IPS-15b (cell line): ENCODE results near the gene ZMIZ2.
"Not testable (repeated sequence)": the region's sequence is repeated elsewhere in the genome, so short reads cannot be mapped to it uniquely, and the experiment has no call there.

Source experiments
- H3K27me3 ChIP-seq: one replicate; pipeline ENCODE4 v1.6.1; 2013; ENCODE audit warnings: low read length; ENCODE audit not compliant: control insufficient read depth, insufficient read depth
- H3K36me3 ChIP-seq: one replicate; pipeline ENCODE4 v1.6.1; 2013; ENCODE audit warnings: low read length; ENCODE audit not compliant: control insufficient read depth, insufficient read depth
- H3K4me1 ChIP-seq: one replicate; pipeline ENCODE4 v1.6.1; 2013; ENCODE audit warnings: mild to moderate bottlenecking, low read length; ENCODE audit not compliant: control insufficient read depth, insufficient read depth
- H3K4me3 ChIP-seq: one replicate; pipeline ENCODE4 v1.5.1; 2013; ENCODE audit warnings: low read depth, low read length
- H3K9ac ChIP-seq: one replicate; pipeline ENCODE4 v1.6.1; 2013; ENCODE audit warnings: low read depth, mild to moderate bottlenecking, low read length
- H3K9me3 ChIP-seq: one replicate; pipeline ENCODE4 v1.6.1; 2013; ENCODE audit warnings: mild to moderate bottlenecking, low read length; ENCODE audit not compliant: control insufficient read depth, insufficient read depth

The ZMIZ2 gene

GRCh38 chr7:44711528-44711927 lies 37.1 kb upstream of the ZMIZ2 start:
- H3K9me3 ChIP-seq = no peaks in the 10 kb centered on the region
- H3K36me3 ChIP-seq = peaks cover 20% of the 10 kb centered on the region
- H3K27me3 ChIP-seq = no peaks in the 10 kb centered on the region
- no peaks in the 10 kb centered on the region for H3K4me1 ChIP-seq
- no peak overlapping the region for H3K9ac ChIP-seq
- no peak overlapping the region for H3K4me3 ChIP-seq

GRCh38 chr7:44712012-44712411 lies 36.6 kb upstream of the ZMIZ2 start:
- no peak overlapping the region for H3K4me3 ChIP-seq
- no peaks in the 10 kb centered on the region for H3K9me3 ChIP-seq
- peaks cover 20% of the 10 kb centered on the region for H3K36me3 ChIP-seq
- no peaks in the 10 kb centered on the region for H3K4me1 ChIP-seq
- H3K9ac ChIP-seq = no peak overlapping the region
- no peaks in the 10 kb centered on the region for H3K27me3 ChIP-seq

- no peaks in the 10 kb centered on the region for H3K9me3 ChIP-seq
- H3K4me1 ChIP-seq = no peaks in the 10 kb centered on the region
- H3K4me3 ChIP-seq = no peak overlapping the region
- H3K9ac ChIP-seq = no peak overlapping the region
- H3K27me3 ChIP-seq = no peaks in the 10 kb centered on the region
- H3K36me3 ChIP-seq = peaks cover 10% of the 10 kb centered on the region
Observed at GRCh38 chr7:44713141-44713540, 35.5 kb upstream of the ZMIZ2 start.

GRCh38 chr7:44713680-44714335 lies 34.8 kb upstream of the ZMIZ2 start:
- H3K27me3 ChIP-seq = no peaks in the 10 kb centered on the region
- no peak overlapping the region for H3K4me3 ChIP-seq
- peaks cover 5% of the 10 kb centered on the region for H3K36me3 ChIP-seq
- no peaks in the 10 kb centered on the region for H3K9me3 ChIP-seq
- H3K9ac ChIP-seq = no peak overlapping the region
- no peaks in the 10 kb centered on the region for H3K4me1 ChIP-seq

- Histone ChIP-seq H3K4me3 (no peak overlapping the region), H3K36me3 (no peaks in the 10 kb centered on the region), H3K27me3 (no peaks in the 10 kb centered on the region), H3K9ac (no peak overlapping the region), H3K9me3 (no peaks in the 10 kb centered on the region), H3K4me1 (no peaks in the 10 kb centered on the region)
Observed at GRCh38 chr7:44716205-44716604, 32.4 kb upstream of the ZMIZ2 start.

GRCh38 chr7:44720301-44720700 lies 28.3 kb upstream of the ZMIZ2 start:
- Histone ChIP-seq H3K4me1 (no peaks in the 10 kb centered on the region), H3K9ac (no peak overlapping the region), H3K36me3 (no peaks in the 10 kb centered on the region), H3K9me3 (no peaks in the 10 kb centered on the region), H3K4me3 (no peak overlapping the region), H3K27me3 (no peaks in the 10 kb centered on the region)

GRCh38 chr7:44724276-44724675 lies 24.4 kb upstream of the ZMIZ2 start:
- Histone ChIP-seq H3K4me1 (no peaks in the 10 kb centered on the region), H3K27me3 (no peaks in the 10 kb centered on the region), H3K36me3 (no peaks in the 10 kb centered on the region), H3K9me3 (no peaks in the 10 kb centered on the region), H3K9ac (no peak overlapping the region), H3K4me3 (no peak overlapping the region)

- H3K4me3 ChIP-seq, H3K36me3 ChIP-seq, H3K9me3 ChIP-seq, H3K4me1 ChIP-seq, H3K9ac ChIP-seq, H3K27me3 ChIP-seq: not testable (repeated sequence)
Observed at GRCh38 chr7:44726250-44726649, 22.4 kb upstream of the ZMIZ2 start.

GRCh38 chr7:44727158-44727936 lies 21.3 kb upstream of the ZMIZ2 start:
- H3K4me1 ChIP-seq = no peaks in the 10 kb centered on the region
- H3K9me3 ChIP-seq = no peaks in the 10 kb centered on the region
- H3K9ac ChIP-seq = no peak overlapping the region
- H3K4me3 ChIP-seq = no peak overlapping the region
- H3K36me3 ChIP-seq = no peaks in the 10 kb centered on the region
- no peaks in the 10 kb centered on the region for H3K27me3 ChIP-seq

- Histone ChIP-seq H3K36me3 (no peaks in the 10 kb centered on the region), H3K4me3 (no peak overlapping the region), H3K27me3 (no peaks in the 10 kb centered on the region), H3K9me3 (no peaks in the 10 kb centered on the region), H3K4me1 (no peaks in the 10 kb centered on the region), H3K9ac (no peak overlapping the region)
Observed at GRCh38 chr7:44727937-44728262, 20.7 kb upstream of the ZMIZ2 start.

- Histone ChIP-seq H3K27me3 (no peaks in the 10 kb centered on the region), H3K9ac (no peak overlapping the region), H3K4me3 (no peak overlapping the region), H3K9me3 (no peaks in the 10 kb centered on the region), H3K4me1 (no peaks in the 10 kb centered on the region), H3K36me3 (no peaks in the 10 kb centered on the region)
Observed at GRCh38 chr7:44729949-44730590, 18.6 kb upstream of the ZMIZ2 start.

GRCh38 chr7:44732971-44733370 lies 15.7 kb upstream of the ZMIZ2 start:
- not testable (repeated sequence) for H3K36me3 ChIP-seq, H3K27me3 ChIP-seq, H3K4me3 ChIP-seq, H3K4me1 ChIP-seq, H3K9ac ChIP-seq, H3K9me3 ChIP-seq
